ENCODE data around the gene TCEA2. TPM values are rescaled to one million over a fixed set of nuclear protein-coding genes. Genes with fewer than 3 reads are reported as not detected.

Gene TCEA2
- total and polyA plus RNA-seq, 2 of the 13 experiments (the other 11 are each of a cell fraction or from before 2014, with no cell fraction given): 28.1 to 33.7 TPM

GRCh38 chr20:64082126-64082731, 19.2 kb downstream of the TCEA2 start (continued):
- no peak for TF ChIP-seq ZNF841 (CRISPR knock-in tag; IDR thresholded peaks at IDR 0.05; ENCODE audit: borderline replicate concordance)
- peak; percentile 60; the same call in 1 of the 2 replicates for TF ChIP-seq MLX (CRISPR knock-in tag; IDR thresholded peaks at IDR 0.05)
- TF ChIP-seq SOX5 (CRISPR knock-in tag; IDR thresholded peaks at IDR 0.05; ENCODE audit: borderline replicate concordance): peak; percentile 47
- no peak for TF ChIP-seq ELF4 (CRISPR knock-in tag; IDR thresholded peaks at IDR 0.05; ENCODE audit: borderline replicate concordance)
- no peak for TF ChIP-seq TERF1 (CRISPR knock-in tag; IDR thresholded peaks at IDR 0.05)
- TF ChIP-seq SOX6 (IDR thresholded peaks at IDR 0.05): no peak
- TF ChIP-seq SOX6 (CRISPR knock-in tag; IDR thresholded peaks at IDR 0.05): peak; percentile 32; the same call in 1 of the 2 replicates
- peak; percentile 26; the same call in 1 of the 2 replicates for TF ChIP-seq HNF1B (CRISPR knock-in tag; IDR thresholded peaks at IDR 0.05)
- peak; percentile 93 for TF ChIP-seq SKIL (CRISPR knock-in tag; IDR thresholded peaks at IDR 0.05; ENCODE audit: borderline replicate concordance)
- TF ChIP-seq ETV6 (CRISPR knock-in tag; conservative IDR thresholded peaks at IDR 0.05): 0 out of 2 replicates have a peak, but pooled peaks have one; percentile 49
- 0 out of 2 replicates have a peak, but pooled peaks have one; percentile 32 for TF ChIP-seq MIER2 (CRISPR knock-in tag; IDR thresholded peaks at IDR 0.05)
- TF ChIP-seq EHMT2 (IDR thresholded peaks at IDR 0.05; ENCODE audit: borderline replicate concordance, low read depth, low read length): no peak
- TF ChIP-seq KMT2B (CRISPR knock-in tag; IDR thresholded peaks at IDR 0.05): 0 out of 2 replicates have a peak, but pooled peaks have one; percentile 38
